ENCODE results near the gene PAM.

GRCh38 chr5:103075442-103075841 lies 320.3 kb downstream of the PAM start:
- TF ChIP-seq PAX5 (IDR thresholded peaks at IDR 0.05; ENCODE audit: insufficient read depth, low read length, severe bottlenecking) (no peak), POU2F2 (IDR thresholded peaks at IDR 0.05; ENCODE audit: low read depth, low read length) (no peak), POLR2AphosphoS5 (IDR thresholded peaks at IDR 0.05; ENCODE audit: low read depth, low read length) (no peak), POLR2A (IDR thresholded peaks at IDR 0.05; ENCODE audit: low read depth, low read length) (no peak)

Data from GM12891 (cell line).